HG03097 (cell line): Measurements from ENCODE around the gene CHRNA4.

Experiments used
- ATAC-seq: cut with Tn5 transposase; IDR thresholded peaks from one replicate; pipeline ENCODE4 v1.9.1; 2021; ENCODE audit not compliant: unreplicated experiment, low FRiP score

CHRNA4 gene

DNA sequence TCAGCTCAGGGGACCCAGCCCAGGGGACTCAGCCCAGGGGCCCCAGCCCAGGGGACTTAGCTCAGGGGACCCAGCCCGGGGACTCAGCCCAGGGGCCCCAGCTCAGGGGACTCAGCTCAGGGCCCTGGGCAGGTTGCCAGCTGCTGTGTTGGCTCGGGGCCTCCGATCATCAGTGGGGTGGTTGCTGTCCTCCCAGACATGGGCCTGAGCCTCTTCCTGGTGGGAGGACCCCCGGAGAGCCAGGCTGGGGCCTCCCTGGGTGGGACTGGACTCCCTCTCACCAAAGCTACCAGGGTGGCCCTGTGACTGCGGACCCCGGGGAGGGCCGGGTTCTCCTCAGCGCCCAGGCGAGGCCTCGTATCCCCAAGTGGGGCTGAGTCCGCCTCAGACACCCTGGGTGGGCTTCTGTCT is 63.8 kb downstream of the CHRNA4 start:
- ATAC-seq = no peak

- ATAC-seq = no peak
These were observed 64.4 kb downstream of the CHRNA4 start for GRCh38 chr20:63296531-63297299.

GRCh38 chr20:63295846-63296245 is 65.3 kb downstream of the CHRNA4 start:
- no peak for ATAC-seq

DNA sequence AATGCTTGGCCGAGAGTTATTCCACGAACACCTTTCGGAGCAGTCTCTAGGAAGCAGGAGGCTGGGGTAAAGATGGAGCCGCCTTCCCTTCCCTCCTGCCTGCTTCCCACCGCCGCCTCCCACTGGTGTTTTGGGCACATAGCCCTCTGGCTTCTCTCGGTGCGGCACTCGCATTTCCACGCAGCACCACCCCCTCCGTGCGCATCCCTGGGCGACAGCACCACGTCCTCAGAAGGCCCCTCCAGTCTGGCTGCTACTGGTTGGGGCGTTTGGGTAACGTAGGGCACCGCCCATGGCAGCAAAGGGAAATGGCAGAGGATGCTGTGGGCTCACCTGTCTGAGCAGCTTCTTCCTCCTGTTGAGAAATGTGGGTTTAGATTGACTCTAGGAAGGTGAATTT is 65.7 kb downstream of the CHRNA4 start:
- no peak for ATAC-seq

DNA sequence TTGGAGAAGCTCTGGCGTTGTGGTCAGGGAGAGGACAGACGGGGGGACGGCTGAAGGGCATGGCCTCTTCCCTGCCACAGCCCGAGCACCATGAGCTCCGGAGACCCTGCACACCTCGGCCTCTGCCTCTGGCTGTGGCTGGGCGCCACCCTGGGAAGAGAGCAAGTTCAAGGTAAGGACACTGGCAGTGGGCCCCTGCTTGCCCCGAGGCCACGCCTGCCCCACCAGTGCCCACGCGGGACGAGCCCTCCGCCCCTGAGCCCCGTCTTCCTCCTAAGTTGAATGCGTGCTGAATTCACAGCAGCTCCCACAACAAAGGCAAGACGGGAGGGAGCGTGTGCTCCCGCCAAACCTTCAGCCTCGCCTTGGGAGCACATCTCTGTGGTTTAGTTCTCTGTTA is 66.1 kb downstream of the CHRNA4 start:
- no peak for ATAC-seq

GRCh38 chr20:63294536-63294900 is 66.6 kb downstream of the CHRNA4 start:
- ATAC-seq = no peak

GRCh38 chr20:63293871-63294535 is 67.1 kb downstream of the CHRNA4 start:
- no peak for ATAC-seq

DNA sequence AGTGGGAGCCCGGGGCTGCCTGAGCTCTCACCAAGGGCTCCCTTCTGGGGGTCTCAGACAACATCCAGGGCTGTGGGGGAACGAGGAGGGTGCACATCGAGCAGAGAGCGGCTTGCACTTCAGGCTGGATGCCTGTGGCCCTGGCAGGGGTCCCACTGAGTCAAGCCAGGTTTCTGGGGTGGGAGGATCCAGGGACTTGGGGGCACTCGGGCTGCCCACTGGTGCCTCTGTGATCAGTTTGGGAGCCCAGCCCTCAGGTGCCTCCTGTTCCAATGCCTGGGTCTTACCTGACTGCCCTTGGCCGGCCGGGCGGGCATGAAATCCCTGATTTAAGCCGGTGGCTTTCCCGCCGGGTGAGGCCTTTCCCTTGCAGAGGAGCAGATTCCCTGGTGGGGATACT is 67.7 kb downstream of the CHRNA4 start:
- ATAC-seq = no peak
